ENCODE data around the gene SKA3. TPM values are rescaled to one million over a fixed set of nuclear protein-coding genes. Genes with fewer than 3 reads are reported as not detected.

The SKA3 gene
- total RNA-seq (2021) (38.8 to 45.7 TPM (median 42.1 TPM) in 3 replicates), Bru-seq, nascent RNA (percentile 93 among the genes with signal in this experiment)
- long read RNA-seq, experiment 1, transcript SKA3-204 (3 exons, 750 nt): minor isoform, 6 of 298 reads
- long read RNA-seq, experiment 1, transcript SKA3-201 (8 exons, 2,803 nt): minor isoform, 10 of 298 reads
- long read RNA-seq, experiment 1, transcript SKA3-202 (9 exons, 2,919 nt): major isoform, 200 of 298 reads
- long read RNA-seq, experiment 1, transcript SKA3-203 (8 exons, 2,745 nt): minor isoform, 11 of 298 reads
- long read RNA-seq, experiment 1, partial matches to known transcripts: 26 of 298 reads
- long read RNA-seq, experiment 1, other reads (novel, unspliced or antisense): 44 of 298 reads
- long read RNA-seq, experiment 2, transcript SKA3-202 (9 exons, 2,919 nt): major isoform, 20 of 60 reads
- long read RNA-seq, experiment 2, partial matches to known transcripts: 10 of 60 reads
- long read RNA-seq, experiment 2, other reads (novel, unspliced or antisense): 20 of 60 reads
- long read RNA-seq, experiment 3, transcript SKA3-202 (9 exons, 2,919 nt): major isoform, 84 of 152 reads
- long read RNA-seq, experiment 3, transcript SKA3-201 (8 exons, 2,803 nt): minor isoform, 10 of 152 reads
- long read RNA-seq, experiment 3, transcript SKA3-203 (8 exons, 2,745 nt): minor isoform, 13 of 152 reads
- long read RNA-seq, experiment 3, transcript SKA3-204 (3 exons, 750 nt): minor isoform, 7 of 152 reads
- long read RNA-seq, experiment 3, partial matches to known transcripts: 16 of 152 reads
- long read RNA-seq, experiment 3, other reads (novel, unspliced or antisense): 21 of 152 reads

DNA sequence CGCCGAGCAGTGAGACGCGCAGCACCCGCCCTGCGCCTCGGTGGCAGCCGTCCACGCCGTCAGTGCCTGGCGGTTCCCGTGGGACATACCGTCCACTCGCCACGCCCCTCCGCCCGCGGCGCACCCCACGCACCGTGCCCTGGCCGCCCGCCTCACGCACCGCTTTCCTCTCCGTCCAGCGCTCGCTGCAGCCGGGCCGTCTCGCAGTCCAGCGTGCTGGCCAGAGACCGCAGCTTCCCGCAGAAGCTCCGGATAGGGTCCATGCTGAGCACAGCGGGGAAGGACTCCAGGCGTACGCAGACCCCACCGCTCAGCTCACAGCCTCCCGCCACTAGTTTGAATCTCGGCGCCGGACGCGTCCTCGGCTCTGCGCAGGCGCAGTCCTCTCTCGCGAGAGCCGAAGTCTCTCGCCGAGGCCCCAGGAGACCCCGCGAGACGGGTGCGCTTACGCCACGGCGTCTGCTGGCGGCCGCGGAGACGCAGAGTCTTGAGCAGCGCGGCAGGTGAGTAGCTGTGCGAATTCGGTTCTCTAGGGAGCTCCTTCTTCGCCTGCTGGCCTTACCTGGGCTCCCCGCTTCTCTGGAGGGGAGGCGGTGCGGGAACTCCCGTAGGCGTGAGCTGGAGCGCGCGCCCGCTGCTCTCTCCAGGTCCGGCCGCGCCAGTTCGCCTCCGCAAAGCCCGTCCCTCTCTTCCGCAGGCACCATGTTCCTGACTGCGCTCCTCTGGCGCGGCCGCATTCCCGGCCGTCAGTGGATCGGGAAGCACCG, at the start of gene SKA3, which contains the start of gene MRPL57:
Gene SKA3, minus strand, starts transcription at position 338 of the 767 bp plus-strand sequence. Its CDS starts 75 bp downstream, at position 263.
Gene MRPL57, plus strand, starts transcription at position 444 of the 767 bp plus-strand sequence. Its CDS starts 259 bp downstream, at position 703.
- peaks cover 41% of the 10 kb centered on the region for H3K4me1 Mint-ChIP-seq
- TF ChIP-seq SOX15 (CRISPR knock-in tag; IDR thresholded peaks at IDR 0.05) (no peak), NR3C1 (CRISPR knock-in tag; conservative IDR thresholded peaks at IDR 0.05; ENCODE audit: low read depth) (peak; percentile 85; the same call in 1 of the 2 replicates), GABPB1 (CRISPR knock-in tag; IDR thresholded peaks at IDR 0.05) (peak; percentile 71), KAT7 (CRISPR knock-in tag; IDR thresholded peaks at IDR 0.05; ENCODE audit: borderline replicate concordance) (peak; percentile 96; the same call in 1 of the 2 replicates), NFYB (CRISPR knock-in tag; conservative IDR thresholded peaks at IDR 0.05; ENCODE audit: low read depth) (no peak), NR2C2 (CRISPR knock-in tag; IDR thresholded peaks at IDR 0.05) (no peak), JUN (CRISPR knock-in tag; IDR thresholded peaks at IDR 0.05) (no peak), ETV6 (CRISPR knock-in tag; IDR thresholded peaks at IDR 0.05) (peak; percentile 86; the same call in 1 of the 2 replicates), FOXJ3 (CRISPR knock-in tag; IDR thresholded peaks at IDR 0.05; ENCODE audit: borderline replicate concordance) (peak; percentile 81; the same call in 1 of the 2 replicates), HMGA2 (CRISPR knock-in tag; IDR thresholded peaks at IDR 0.05) (no peak), NR1H2 (CRISPR knock-in tag; IDR thresholded peaks at IDR 0.05) (no peak; the same call in 1 of the 2 replicates), IRF2 (CRISPR knock-in tag; IDR thresholded peaks at IDR 0.05; ENCODE audit: borderline replicate concordance, low read depth) (no peak), ZBTB21 (CRISPR knock-in tag; IDR thresholded peaks at IDR 0.05; ENCODE audit: borderline replicate concordance) (peak; percentile 84), NFE2L1 (CRISPR knock-in tag; IDR thresholded peaks at IDR 0.05) (peak; percentile 73; the same call in 1 of the 2 replicates), CREB1 (CRISPR knock-in tag; IDR thresholded peaks at IDR 0.05) (peak; percentile 45; the same call in 1 of the 2 replicates), JAZF1 (CRISPR knock-in tag; IDR thresholded peaks at IDR 0.05) (no peak), ELF4 (CRISPR knock-in tag; IDR thresholded peaks at IDR 0.05; ENCODE audit: low read depth) (no peak), RELA (CRISPR knock-in tag; IDR thresholded peaks at IDR 0.05; ENCODE audit: borderline replicate concordance) (peak; percentile 65; the same call in 1 of the 2 replicates)
- TF ChIP-seq, protein P1, sequence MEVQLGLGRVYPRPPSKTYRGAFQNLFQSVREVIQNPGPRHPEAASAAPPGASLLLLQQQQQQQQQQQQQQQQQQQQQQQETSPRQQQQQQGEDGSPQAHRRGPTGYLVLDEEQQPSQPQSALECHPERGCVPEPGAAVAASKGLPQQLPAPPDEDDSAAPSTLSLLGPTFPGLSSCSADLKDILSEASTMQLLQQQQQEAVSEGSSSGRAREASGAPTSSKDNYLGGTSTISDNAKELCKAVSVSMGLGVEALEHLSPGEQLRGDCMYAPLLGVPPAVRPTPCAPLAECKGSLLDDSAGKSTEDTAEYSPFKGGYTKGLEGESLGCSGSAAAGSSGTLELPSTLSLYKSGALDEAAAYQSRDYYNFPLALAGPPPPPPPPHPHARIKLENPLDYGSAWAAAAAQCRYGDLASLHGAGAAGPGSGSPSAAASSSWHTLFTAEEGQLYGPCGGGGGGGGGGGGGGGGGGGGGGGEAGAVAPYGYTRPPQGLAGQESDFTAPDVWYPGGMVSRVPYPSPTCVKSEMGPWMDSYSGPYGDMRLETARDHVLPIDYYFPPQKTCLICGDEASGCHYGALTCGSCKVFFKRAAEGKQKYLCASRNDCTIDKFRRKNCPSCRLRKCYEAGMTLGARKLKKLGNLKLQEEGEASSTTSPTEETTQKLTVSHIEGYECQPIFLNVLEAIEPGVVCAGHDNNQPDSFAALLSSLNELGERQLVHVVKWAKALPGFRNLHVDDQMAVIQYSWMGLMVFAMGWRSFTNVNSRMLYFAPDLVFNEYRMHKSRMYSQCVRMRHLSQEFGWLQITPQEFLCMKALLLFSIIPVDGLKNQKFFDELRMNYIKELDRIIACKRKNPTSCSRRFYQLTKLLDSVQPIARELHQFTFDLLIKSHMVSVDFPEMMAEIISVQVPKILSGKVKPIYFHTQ (CRISPR knock-in tag; IDR thresholded peaks at IDR 0.05): no peak
- TF ChIP-seq, protein P2, sequence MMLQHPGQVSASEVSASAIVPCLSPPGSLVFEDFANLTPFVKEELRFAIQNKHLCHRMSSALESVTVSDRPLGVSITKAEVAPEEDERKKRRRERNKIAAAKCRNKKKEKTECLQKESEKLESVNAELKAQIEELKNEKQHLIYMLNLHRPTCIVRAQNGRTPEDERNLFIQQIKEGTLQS (CRISPR knock-in tag; conservative IDR thresholded peaks at IDR 0.05): no peak
- TF ChIP-seq, protein P3, sequence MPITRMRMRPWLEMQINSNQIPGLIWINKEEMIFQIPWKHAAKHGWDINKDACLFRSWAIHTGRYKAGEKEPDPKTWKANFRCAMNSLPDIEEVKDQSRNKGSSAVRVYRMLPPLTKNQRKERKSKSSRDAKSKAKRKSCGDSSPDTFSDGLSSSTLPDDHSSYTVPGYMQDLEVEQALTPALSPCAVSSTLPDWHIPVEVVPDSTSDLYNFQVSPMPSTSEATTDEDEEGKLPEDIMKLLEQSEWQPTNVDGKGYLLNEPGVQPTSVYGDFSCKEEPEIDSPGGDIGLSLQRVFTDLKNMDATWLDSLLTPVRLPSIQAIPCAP (CRISPR knock-in tag; IDR thresholded peaks at IDR 0.05): peak; percentile 70; the same call in 1 of the 2 replicates
- TF ChIP-seq, protein P4, sequence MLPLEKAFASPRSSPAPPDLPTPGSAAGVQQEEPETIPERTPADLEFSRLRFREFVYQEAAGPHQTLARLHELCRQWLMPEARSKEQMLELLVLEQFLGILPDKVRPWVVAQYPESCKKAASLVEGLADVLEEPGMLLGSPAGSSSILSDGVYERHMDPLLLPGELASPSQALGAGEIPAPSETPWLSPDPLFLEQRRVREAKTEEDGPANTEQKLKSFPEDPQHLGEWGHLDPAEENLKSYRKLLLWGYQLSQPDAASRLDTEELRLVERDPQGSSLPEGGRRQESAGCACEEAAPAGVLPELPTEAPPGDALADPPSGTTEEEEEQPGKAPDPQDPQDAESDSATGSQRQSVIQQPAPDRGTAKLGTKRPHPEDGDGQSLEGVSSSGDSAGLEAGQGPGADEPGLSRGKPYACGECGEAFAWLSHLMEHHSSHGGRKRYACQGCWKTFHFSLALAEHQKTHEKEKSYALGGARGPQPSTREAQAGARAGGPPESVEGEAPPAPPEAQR (CRISPR knock-in tag; IDR thresholded peaks at IDR 0.05): no peak
- TF ChIP-seq, protein P5, sequence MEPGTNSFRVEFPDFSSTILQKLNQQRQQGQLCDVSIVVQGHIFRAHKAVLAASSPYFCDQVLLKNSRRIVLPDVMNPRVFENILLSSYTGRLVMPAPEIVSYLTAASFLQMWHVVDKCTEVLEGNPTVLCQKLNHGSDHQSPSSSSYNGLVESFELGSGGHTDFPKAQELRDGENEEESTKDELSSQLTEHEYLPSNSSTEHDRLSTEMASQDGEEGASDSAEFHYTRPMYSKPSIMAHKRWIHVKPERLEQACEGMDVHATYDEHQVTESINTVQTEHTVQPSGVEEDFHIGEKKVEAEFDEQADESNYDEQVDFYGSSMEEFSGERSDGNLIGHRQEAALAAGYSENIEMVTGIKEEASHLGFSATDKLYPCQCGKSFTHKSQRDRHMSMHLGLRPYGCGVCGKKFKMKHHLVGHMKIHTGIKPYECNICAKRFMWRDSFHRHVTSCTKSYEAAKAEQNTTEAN (CRISPR knock-in tag; IDR thresholded peaks at IDR 0.05): peak; percentile 58; the same call in 1 of the 2 replicates
- TF ChIP-seq, protein P6, sequence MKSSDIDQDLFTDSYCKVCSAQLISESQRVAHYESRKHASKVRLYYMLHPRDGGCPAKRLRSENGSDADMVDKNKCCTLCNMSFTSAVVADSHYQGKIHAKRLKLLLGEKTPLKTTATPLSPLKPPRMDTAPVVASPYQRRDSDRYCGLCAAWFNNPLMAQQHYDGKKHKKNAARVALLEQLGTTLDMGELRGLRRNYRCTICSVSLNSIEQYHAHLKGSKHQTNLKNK (CRISPR knock-in tag; IDR thresholded peaks at IDR 0.05): no peak
- TF ChIP-seq, protein P7, sequence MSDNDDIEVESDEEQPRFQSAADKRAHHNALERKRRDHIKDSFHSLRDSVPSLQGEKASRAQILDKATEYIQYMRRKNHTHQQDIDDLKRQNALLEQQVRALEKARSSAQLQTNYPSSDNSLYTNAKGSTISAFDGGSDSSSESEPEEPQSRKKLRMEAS (CRISPR knock-in tag; IDR thresholded peaks at IDR 0.05): peak; percentile 90
- TF ChIP-seq, protein P8, sequence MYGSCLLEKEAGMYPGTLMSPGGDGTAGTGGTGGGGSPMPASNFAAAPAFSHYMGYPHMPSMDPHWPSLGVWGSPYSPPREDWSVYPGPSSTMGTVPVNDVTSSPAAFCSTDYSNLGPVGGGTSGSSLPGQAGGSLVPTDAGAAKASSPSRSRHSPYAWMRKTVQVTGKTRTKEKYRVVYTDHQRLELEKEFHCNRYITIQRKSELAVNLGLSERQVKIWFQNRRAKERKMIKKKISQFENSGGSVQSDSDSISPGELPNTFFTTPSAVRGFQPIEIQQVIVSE (CRISPR knock-in tag; IDR thresholded peaks at IDR 0.05; ENCODE audit: borderline replicate concordance): no peak

More for the DNA sequence above, at the start of gene SKA3, which contains the start of gene MRPL57:
- no peaks in the 10 kb centered on the region for H3K27me3 Mint-ChIP-seq (ENCODE audit: low read depth)
- DNase-seq (ENCODE audit: low spot score) (peak; percentile 96), ATAC-seq (peak; percentile 90)
- H3K9me3 Mint-ChIP-seq: no peaks in the 10 kb centered on the region
- ChIA-PET CTCF (interaction anchor here (0.7 to 2.3 kb wide), 6 partner anchors 10 to 301 kb away, joined by 3 to 15 read pairs (median 5); no protein-coding TSS in a partner anchor), POLR2A (interaction anchor here (0.6 to 2.4 kb wide), 15 partner anchors 22 to 301 kb away, joined by 3 to 8 read pairs (median 4); partner anchors contain the start of genes LATS2 and ZDHHC20)
- peak within 1 kb of the TSS; percentile 95 for H3K4me3 Mint-ChIP-seq
- H3K36me3 Mint-ChIP-seq: peaks cover 17% of the 10 kb centered on the region
- peak within 1 kb of the TSS; percentile 98 for H3K27ac Mint-ChIP-seq

Measured in WTC11 (cell line).